GM12878 (cell line): ENCODE data around the gene KLHDC1. TPM values are rescaled to one million over a fixed set of nuclear protein-coding genes. Genes with fewer than 3 reads are reported as not detected.

Source experiments
- ESRRA ChIP-seq: IDR thresholded peaks from 2 replicates; pipeline ENCODE4 v1.6.1; 2012; ENCODE audit warnings: mild to moderate bottlenecking, low read length, improper control_type of control experiment
- FOXK2 ChIP-seq: fragments of 450-650 bp; IDR thresholded peaks from 2 replicates; pipeline ENCODE4 v1.6.1; 2017; ENCODE audit warnings: mild to moderate bottlenecking, moderate library complexity
- HDAC6 ChIP-seq: fragments of 200-600 bp; sonication (generic); IDR thresholded peaks from one replicate; pipeline ENCODE4 v1.8.0; 2017; ENCODE audit warnings: antibody characterized with exemption; ENCODE audit not compliant: unreplicated experiment
- IKZF1 ChIP-seq: fragments of 450-650 bp; conservative IDR thresholded peaks from 2 replicates; pipeline ENCODE4 v1.6.1; 2017; ENCODE audit warnings: antibody characterized with exemption, mild to moderate bottlenecking
- NR2F1 ChIP-seq: fragments of 450-650 bp; conservative IDR thresholded peaks from 2 replicates; pipeline ENCODE4 v1.6.1; 2017; ENCODE audit warnings: mild to moderate bottlenecking
- NRF1 ChIP-seq: conservative IDR thresholded peaks from 2 replicates; pipeline ENCODE4 v1.6.1; 2011; ENCODE audit warnings: mild to moderate bottlenecking, low read depth, low read length, improper control_type of control experiment
- PAX5 ChIP-seq: IDR thresholded peaks from 2 replicates; pipeline ENCODE4 v1.6.1; 2011; ENCODE audit warnings: low read depth, low read length, borderline replicate concordance
- POLR2A ChIP-seq: IDR thresholded peaks from 2 replicates; pipeline ENCODE4 v1.6.1; 2011; ENCODE audit warnings: low read depth, mild to moderate bottlenecking, low read length
- POLR2AphosphoS5 ChIP-seq: IDR thresholded peaks from 2 replicates; pipeline ENCODE4 v1.6.1; 2011; ENCODE audit warnings: mild to moderate bottlenecking, low read length, inconsistent platforms
- RB1 ChIP-seq: fragments of 450-650 bp; formaldehyde crosslinking; IDR thresholded peaks from 2 replicates; pipeline ENCODE4 v1.6.1; 2017; ENCODE audit warnings: mild to moderate bottlenecking, borderline replicate concordance
- SMAD1 ChIP-seq: fragments of 450-650 bp; IDR thresholded peaks from 2 replicates; pipeline ENCODE4 v1.6.1; 2018; ENCODE audit warnings: mild to moderate bottlenecking, low read depth; ENCODE audit not compliant: partially characterized antibody
- USF2 ChIP-seq: IDR thresholded peaks from 2 replicates; pipeline ENCODE4 v1.6.1; 2011; ENCODE audit warnings: low read depth, low read length, improper control_type of control experiment, borderline replicate concordance
- ZNF207 ChIP-seq: fragments of 450-650 bp; IDR thresholded peaks from 2 replicates; pipeline ENCODE4 v1.6.1; 2014; ENCODE audit warnings: antibody characterized with exemption, mild to moderate bottlenecking, borderline replicate concordance
- ZNF24 ChIP-seq: fragments of 450-650 bp; IDR thresholded peaks from 2 replicates; pipeline ENCODE4 v1.6.1; 2017; ENCODE audit warnings: antibody characterized with exemption, mild to moderate bottlenecking
- ZNF274 ChIP-seq: IDR thresholded peaks from one replicate; pipeline ENCODE4 v1.8.0; 2011; ENCODE audit not compliant: insufficient read length, insufficient read depth
- polyA plus RNA-seq, 11 experiments: library from polyadenylated mRNA; depleted of rRNA in 4 of 11; unstranded in 6 of 11; stranded (reverse) in 5 of 11; fragments of >200 nt; fragmentation: Nextera tagmentation in 4 of 11; fragmentation: Illumina TruSeq in 1 of 11; extraction: Ambion mirVana in 4 of 11; extraction: Trizol in 1 of 11; gene quantifications; 1 replicate in 1 of 11; 2 replicates in 10 of 11; pipeline versions ENCODE4 v1.2.1 to v1.2.3, GENCODE V29; 2011 to 2016; ENCODE audit warnings: inconsistent platforms in 2 of 11, missing spikeins in 2 of 11, low read depth in 1 of 11
- total RNA-seq, 4 experiments: library from RNA; depleted of rRNA in 3 of 4; stranded (reverse); fragments of >200 nt in 3 of 4; fragmentation: Illumina TruSeq in 1 of 4; extraction: Trizol in 1 of 4; gene quantifications; 2 replicates each; pipeline versions ENCODE4 v1.2.1 to v1.2.3, GENCODE V29; 2013 to 2021
- TF ChIP-seq, protein P1 (sequence below): fragments of 450-650 bp; IDR thresholded peaks from 2 replicates; pipeline ENCODE4 v1.6.1; 2014; ENCODE audit warnings: mild to moderate bottlenecking
- TF ChIP-seq, protein P2 (sequence below): IDR thresholded peaks from 2 replicates; pipeline ENCODE4 v1.6.1; 2011; ENCODE audit warnings: borderline replicate concordance, low read depth, mild to moderate bottlenecking, moderate library complexity, mixed read lengths, low read length; ENCODE audit not compliant: insufficient read depth; ENCODE audit errors: extremely low read length
- TF ChIP-seq, protein P3 (sequence below): fragments of 450-650 bp; IDR thresholded peaks from 2 replicates; pipeline ENCODE4 v1.6.1; 2016; ENCODE audit warnings: mild to moderate bottlenecking
- TF ChIP-seq, protein P4 (sequence below): IDR thresholded peaks from 2 replicates; pipeline ENCODE4 v1.6.1; 2012; ENCODE audit warnings: low read depth, low read length, improper control_type of control experiment
- TF ChIP-seq, protein P5 (sequence below): fragments of 450-650 bp; conservative IDR thresholded peaks from 2 replicates; pipeline ENCODE4 v1.6.1; 2017; ENCODE audit warnings: mild to moderate bottlenecking, moderate library complexity

Gene KLHDC1
- total and polyA plus RNA-seq, 10 of the 15 experiments (the other 5 are each of a cell fraction or from before 2014, with no cell fraction given): 0.22 to 0.98 (median 0.55) TPM

DNA sequence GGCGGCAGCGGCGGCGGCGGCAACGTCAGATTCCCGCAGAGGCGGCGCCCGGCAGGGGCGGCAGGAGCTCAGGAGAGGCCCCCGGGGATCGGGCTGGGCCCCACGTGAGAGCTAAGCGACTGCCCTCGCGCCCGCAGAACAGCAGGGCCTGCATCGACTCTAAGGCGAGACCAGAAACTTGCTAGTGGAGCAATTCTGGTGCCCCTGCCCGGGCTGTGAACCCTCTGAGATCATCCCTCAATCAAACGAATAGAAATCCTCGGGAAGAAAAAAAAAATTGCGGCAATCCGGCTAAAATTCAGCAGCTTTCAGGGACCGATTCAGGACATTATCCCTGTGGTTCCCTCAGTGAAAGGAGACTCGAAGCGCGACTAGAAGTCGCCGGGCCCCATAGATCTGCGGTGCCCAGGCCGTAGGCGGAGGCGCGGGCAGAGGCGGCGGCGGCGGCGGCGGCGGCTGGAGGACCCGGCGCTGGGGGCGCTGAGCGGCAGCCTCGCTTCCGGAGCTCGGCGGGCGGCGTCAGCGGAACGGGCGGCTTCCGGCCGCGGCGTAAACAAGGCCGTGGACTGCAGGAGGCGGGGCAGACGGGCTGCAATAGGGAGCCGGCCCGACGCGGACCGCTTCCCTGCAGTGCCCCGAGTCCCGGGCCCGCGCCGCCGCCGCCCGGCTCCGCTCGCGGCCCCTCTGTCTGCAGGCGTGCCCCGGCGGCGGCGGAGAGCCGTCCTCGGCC is 74.8 kb downstream of the KLHDC1 start, which contains the start of gene KLHDC2 (continued):
- TF ChIP-seq RB1 (0 out of 2 replicates have a peak, but pooled peaks have one; percentile 70), POLR2A (peak; percentile 81), ZNF207 (peak; percentile 43; the same call in 1 of the 2 replicates), IKZF1 (peak; percentile 91), ESRRA (no peak), ZNF274 (no peak), HDAC6 (no peak), NR2F1 (peak; percentile 67; the same call in 1 of the 2 replicates), ZNF24 (peak; percentile 81), FOXK2 (peak; percentile 71), USF2 (peak; percentile 19), PAX5 (peak; percentile 34; the same call in 1 of the 2 replicates), POLR2AphosphoS5 (0 out of 2 replicates have a peak, but pooled peaks have one; percentile 67), NRF1 (no peak), SMAD1 (no peak)
- TF ChIP-seq, protein P1, sequence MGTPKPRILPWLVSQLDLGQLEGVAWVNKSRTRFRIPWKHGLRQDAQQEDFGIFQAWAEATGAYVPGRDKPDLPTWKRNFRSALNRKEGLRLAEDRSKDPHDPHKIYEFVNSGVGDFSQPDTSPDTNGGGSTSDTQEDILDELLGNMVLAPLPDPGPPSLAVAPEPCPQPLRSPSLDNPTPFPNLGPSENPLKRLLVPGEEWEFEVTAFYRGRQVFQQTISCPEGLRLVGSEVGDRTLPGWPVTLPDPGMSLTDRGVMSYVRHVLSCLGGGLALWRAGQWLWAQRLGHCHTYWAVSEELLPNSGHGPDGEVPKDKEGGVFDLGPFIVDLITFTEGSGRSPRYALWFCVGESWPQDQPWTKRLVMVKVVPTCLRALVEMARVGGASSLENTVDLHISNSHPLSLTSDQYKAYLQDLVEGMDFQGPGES: no peak
- TF ChIP-seq, protein P2, sequence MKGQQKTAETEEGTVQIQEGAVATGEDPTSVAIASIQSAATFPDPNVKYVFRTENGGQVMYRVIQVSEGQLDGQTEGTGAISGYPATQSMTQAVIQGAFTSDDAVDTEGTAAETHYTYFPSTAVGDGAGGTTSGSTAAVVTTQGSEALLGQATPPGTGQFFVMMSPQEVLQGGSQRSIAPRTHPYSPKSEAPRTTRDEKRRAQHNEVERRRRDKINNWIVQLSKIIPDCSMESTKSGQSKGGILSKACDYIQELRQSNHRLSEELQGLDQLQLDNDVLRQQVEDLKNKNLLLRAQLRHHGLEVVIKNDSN: peak; percentile 51
- TF ChIP-seq, protein P3, sequence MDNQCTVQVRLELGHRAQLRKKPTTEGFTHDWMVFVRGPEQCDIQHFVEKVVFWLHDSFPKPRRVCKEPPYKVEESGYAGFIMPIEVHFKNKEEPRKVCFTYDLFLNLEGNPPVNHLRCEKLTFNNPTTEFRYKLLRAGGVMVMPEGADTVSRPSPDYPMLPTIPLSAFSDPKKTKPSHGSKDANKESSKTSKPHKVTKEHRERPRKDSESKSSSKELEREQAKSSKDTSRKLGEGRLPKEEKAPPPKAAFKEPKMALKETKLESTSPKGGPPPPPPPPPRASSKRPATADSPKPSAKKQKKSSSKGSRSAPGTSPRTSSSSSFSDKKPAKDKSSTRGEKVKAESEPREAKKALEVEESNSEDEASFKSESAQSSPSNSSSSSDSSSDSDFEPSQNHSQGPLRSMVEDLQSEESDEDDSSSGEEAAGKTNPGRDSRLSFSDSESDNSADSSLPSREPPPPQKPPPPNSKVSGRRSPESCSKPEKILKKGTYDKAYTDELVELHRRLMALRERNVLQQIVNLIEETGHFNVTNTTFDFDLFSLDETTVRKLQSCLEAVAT: peak; percentile 45; the same call in 1 of the 2 replicates
- TF ChIP-seq, protein P4, sequence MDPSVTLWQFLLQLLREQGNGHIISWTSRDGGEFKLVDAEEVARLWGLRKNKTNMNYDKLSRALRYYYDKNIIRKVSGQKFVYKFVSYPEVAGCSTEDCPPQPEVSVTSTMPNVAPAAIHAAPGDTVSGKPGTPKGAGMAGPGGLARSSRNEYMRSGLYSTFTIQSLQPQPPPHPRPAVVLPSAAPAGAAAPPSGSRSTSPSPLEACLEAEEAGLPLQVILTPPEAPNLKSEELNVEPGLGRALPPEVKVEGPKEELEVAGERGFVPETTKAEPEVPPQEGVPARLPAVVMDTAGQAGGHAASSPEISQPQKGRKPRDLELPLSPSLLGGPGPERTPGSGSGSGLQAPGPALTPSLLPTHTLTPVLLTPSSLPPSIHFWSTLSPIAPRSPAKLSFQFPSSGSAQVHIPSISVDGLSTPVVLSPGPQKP: peak; percentile 58; the same call in 1 of the 2 replicates
- TF ChIP-seq, protein P5, sequence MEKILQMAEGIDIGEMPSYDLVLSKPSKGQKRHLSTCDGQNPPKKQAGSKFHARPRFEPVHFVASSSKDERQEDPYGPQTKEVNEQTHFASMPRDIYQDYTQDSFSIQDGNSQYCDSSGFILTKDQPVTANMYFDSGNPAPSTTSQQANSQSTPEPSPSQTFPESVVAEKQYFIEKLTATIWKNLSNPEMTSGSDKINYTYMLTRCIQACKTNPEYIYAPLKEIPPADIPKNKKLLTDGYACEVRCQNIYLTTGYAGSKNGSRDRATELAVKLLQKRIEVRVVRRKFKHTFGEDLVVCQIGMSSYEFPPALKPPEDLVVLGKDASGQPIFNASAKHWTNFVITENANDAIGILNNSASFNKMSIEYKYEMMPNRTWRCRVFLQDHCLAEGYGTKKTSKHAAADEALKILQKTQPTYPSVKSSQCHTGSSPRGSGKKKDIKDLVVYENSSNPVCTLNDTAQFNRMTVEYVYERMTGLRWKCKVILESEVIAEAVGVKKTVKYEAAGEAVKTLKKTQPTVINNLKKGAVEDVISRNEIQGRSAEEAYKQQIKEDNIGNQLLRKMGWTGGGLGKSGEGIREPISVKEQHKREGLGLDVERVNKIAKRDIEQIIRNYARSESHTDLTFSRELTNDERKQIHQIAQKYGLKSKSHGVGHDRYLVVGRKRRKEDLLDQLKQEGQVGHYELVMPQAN: peak; percentile 92
